Nephron (organoid): Measurements from ENCODE around the gene AKTIP.
"Not testable (repeated sequence)": the region's sequence is repeated elsewhere in the genome, so short reads cannot be mapped to it uniquely, and the experiment has no call there.

Source experiments
- H3K27ac Mint-ChIP-seq, 3 experiments: 2 replicates each; pipeline ENCODE4 v1.8.0; 2020; ENCODE audit warnings: mixed read lengths in 3 of 3, mild to moderate bottlenecking in 2 of 3, moderate library complexity in 1 of 3
- H3K27me3 Mint-ChIP-seq: 2 replicates; pipeline ENCODE4 v1.8.0; 2021; ENCODE audit warnings: low read depth, mild to moderate bottlenecking, moderate library complexity, mixed read lengths
- H3K36me3 Mint-ChIP-seq: 2 replicates; pipeline ENCODE4 v1.8.0; 2020; ENCODE audit warnings: low read depth, mixed read lengths
- H3K4me1 Mint-ChIP-seq: 2 replicates; pipeline ENCODE4 v1.8.0; 2020; ENCODE audit warnings: mixed read lengths
- H3K4me3 Mint-ChIP-seq, 3 experiments: 2 replicates each; pipeline ENCODE4 v1.8.0; 2020; ENCODE audit warnings: mild to moderate bottlenecking in 3 of 3, mixed read lengths in 3 of 3, moderate library complexity in 2 of 3
- H3K9me3 Mint-ChIP-seq: 2 replicates; pipeline ENCODE4 v1.8.0; 2020; ENCODE audit warnings: mixed read lengths
- TF ChIP-seq, protein P1 (sequence below), 3 experiments: fragments of 200-600 bp; sonication (generic); IDR thresholded peaks; one replicate each; pipeline ENCODE4 v1.5.0; 2021; ENCODE audit warnings: antibody characterized with exemption in 3 of 3; ENCODE audit not compliant: unreplicated experiment in 3 of 3

Gene AKTIP

DNA sequence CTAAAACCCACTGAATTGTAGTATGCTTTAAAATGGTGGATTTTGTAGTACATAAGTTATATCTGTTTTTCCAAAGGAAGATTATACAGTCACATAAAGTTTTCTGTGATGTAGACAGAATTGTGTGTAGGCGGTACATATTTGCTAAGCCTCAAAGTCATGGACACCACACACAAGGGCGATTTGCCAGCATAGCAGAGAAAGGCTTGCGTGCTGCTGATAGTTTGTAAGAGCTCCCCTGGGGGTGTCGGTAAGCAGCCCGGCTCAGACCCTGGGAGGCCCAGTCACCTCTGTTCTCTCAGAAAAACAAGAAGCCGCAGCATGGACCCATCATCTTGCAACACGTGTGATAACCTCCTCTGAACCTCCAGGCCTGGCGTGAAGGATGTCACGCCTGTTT is 38.3 kb upstream of the AKTIP start:
- no peak overlapping the region for H3K4me3 Mint-ChIP-seq
- TF ChIP-seq, protein P1, sequence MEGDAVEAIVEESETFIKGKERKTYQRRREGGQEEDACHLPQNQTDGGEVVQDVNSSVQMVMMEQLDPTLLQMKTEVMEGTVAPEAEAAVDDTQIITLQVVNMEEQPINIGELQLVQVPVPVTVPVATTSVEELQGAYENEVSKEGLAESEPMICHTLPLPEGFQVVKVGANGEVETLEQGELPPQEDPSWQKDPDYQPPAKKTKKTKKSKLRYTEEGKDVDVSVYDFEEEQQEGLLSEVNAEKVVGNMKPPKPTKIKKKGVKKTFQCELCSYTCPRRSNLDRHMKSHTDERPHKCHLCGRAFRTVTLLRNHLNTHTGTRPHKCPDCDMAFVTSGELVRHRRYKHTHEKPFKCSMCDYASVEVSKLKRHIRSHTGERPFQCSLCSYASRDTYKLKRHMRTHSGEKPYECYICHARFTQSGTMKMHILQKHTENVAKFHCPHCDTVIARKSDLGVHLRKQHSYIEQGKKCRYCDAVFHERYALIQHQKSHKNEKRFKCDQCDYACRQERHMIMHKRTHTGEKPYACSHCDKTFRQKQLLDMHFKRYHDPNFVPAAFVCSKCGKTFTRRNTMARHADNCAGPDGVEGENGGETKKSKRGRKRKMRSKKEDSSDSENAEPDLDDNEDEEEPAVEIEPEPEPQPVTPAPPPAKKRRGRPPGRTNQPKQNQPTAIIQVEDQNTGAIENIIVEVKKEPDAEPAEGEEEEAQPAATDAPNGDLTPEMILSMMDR (IDR thresholded peaks at IDR 0.05; ENCODE audit: unreplicated experiment in 3 of 3) = no peak
- H3K9me3 Mint-ChIP-seq = peaks cover 7% of the 10 kb centered on the region
- peaks cover 4% of the 10 kb centered on the region for H3K36me3 Mint-ChIP-seq
- peaks cover 10% of the 10 kb centered on the region for H3K27me3 Mint-ChIP-seq
- no peaks in the 10 kb centered on the region for H3K4me1 Mint-ChIP-seq
- H3K27ac Mint-ChIP-seq = no peak overlapping the region

DNA sequence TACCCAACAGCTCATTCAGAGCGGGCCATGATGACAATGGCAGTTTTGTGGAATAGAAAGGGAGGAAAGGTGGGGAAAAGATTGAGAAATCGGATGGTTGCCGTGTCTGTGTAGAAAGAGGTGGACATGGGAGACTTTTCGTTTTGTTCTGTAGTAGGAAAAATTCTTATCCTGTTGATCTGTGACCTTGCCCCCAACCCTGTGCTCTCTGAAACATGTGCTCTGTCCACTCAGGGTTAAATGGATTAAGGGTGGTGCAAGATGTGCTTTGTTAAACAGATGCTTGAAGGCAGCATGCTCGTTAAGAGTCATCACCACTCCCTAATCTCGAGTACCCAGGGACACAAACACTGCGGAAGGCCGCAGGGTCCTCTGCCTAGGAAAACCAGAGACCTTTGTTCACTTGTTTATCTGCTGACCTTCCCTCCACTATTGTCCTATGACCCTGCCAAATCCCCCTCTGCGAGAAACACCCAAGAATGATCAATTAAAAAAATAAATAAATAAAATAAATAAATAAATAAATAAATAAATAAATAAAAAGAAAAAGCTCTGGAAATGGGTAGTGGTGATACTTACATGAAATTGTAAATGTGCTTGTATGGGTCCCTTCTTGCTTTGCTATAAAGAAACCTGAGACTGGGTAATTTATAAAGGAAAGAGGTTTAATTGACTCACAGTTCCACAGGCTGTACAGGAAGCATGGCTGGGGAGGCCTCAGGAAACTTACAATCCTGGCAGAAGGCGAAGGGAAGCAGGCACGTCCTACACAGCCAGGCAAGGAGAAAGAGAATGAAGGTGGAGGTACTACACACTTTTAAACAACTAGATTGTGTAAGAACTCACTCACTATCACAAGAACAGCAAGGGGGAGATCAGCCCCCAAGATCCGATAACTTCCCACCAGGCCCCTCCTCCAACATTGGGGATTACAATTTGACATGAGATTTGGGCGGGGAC is 37.0 kb upstream of the AKTIP start:
- not testable (repeated sequence) for H3K27me3 Mint-ChIP-seq, H3K9me3 Mint-ChIP-seq, H3K27ac Mint-ChIP-seq, H3K4me1 Mint-ChIP-seq, H3K4me3 Mint-ChIP-seq, H3K36me3 Mint-ChIP-seq

DNA sequence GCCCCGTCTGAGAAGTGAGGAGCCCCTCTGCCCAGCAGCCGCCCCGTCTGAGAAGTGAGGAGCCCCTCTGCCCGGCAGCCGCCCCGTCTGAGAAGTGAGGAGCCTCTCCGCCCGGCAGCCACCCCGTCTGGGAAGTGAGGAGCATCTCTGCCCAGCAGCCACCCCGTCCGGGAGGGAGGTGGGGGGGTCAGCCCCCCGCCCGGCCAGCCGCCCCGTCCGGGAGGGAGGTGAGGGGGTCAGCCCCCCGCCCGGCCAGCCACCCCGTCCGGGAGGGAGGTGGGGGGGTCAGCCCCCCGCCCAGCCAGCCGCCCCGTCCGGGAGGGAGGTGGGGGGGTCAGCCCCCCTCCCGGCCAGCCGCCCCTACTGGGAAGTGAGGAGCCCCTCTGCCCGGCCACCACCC is 36.3 kb upstream of the AKTIP start:
- not testable (repeated sequence) for H3K27ac Mint-ChIP-seq, H3K36me3 Mint-ChIP-seq, H3K4me3 Mint-ChIP-seq, H3K9me3 Mint-ChIP-seq, H3K27me3 Mint-ChIP-seq, H3K4me1 Mint-ChIP-seq

DNA sequence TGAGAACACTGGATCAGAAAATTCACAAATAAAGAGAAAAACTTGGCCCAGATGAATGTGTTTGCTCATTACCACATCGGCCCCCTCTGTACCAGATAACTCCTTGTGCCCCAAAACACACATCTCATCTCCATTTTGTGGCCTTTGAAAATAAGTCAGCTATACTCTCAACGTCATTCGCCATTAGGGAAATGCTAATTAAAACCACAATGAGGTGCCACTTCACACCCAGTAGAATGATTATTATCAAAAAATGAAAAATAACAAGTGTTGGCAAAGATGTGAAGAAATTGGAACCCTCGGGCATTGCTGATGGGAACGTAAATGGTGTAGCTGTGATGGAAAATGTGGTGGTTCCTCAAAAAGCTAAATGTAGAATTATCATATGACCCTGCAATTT is 34.6 kb upstream of the AKTIP start:
- TF ChIP-seq, protein P1 (IDR thresholded peaks at IDR 0.05; ENCODE audit: unreplicated experiment in 3 of 3) = no peak
- H3K27me3 Mint-ChIP-seq = no peaks in the 10 kb centered on the region
- H3K9me3 Mint-ChIP-seq = peaks cover 7% of the 10 kb centered on the region
- peaks cover 4% of the 10 kb centered on the region for H3K36me3 Mint-ChIP-seq
- no peaks in the 10 kb centered on the region for H3K4me1 Mint-ChIP-seq
- no peak overlapping the region for H3K4me3 Mint-ChIP-seq
- no peak overlapping the region for H3K27ac Mint-ChIP-seq

DNA sequence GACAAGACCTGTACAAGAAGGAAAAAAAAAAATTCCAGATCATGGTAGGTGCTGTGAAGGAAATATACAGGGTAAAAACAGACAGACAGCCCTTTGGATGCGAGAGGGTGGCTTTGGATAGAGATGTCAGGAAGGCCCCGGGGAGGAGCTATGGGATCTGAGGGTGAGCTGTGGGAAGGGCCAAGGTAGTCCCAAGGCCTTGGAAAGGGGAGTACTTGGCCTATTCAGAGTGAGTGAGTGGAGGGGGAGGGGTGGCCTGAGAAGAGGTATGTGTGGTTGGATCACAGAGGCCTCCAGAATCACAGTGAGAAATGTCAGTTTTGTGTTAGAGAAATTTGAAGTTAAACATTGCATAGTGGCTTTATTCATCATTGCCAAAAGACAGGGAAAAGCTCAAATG is 31.2 kb upstream of the AKTIP start:
- Mint-ChIP-seq H3K4me3 (no peak overlapping the region), H3K27me3 (no peaks in the 10 kb centered on the region), H3K36me3 (peaks cover 4% of the 10 kb centered on the region), H3K27ac (no peak overlapping the region), H3K4me1 (peaks cover 14% of the 10 kb centered on the region), H3K9me3 (peaks cover 7% of the 10 kb centered on the region)
- TF ChIP-seq, protein P1 (IDR thresholded peaks at IDR 0.05; ENCODE audit: unreplicated experiment in 3 of 3) = no peak

DNA sequence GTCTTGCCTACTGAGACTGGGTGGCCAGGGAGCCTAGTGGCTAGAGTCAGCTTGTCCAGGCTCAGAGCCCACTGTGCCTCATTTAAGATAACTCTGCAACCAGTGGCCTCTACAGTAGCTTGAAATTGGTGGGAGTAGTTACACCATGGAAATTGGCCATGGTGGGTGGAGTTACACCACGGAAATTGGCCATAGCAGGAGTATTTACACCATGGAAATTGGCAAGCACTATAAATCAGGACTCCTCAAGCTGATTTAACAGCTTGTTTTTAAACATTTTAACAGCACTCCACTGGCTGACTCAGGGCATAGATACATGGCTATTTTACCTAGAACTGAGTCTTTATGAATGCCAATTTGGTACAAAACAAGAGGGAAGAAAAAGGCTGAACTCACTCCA is 27.7 kb upstream of the AKTIP start:
- H3K27ac Mint-ChIP-seq = peak overlapping the region in 1 of 3 experiments; percentile 42
- H3K9me3 Mint-ChIP-seq = no peaks in the 10 kb centered on the region
- H3K4me3 Mint-ChIP-seq = no peak overlapping the region
- no peaks in the 10 kb centered on the region for H3K27me3 Mint-ChIP-seq
- H3K4me1 Mint-ChIP-seq = peaks cover 16% of the 10 kb centered on the region
- no peaks in the 10 kb centered on the region for H3K36me3 Mint-ChIP-seq
- TF ChIP-seq, protein P1 (IDR thresholded peaks at IDR 0.05; ENCODE audit: unreplicated experiment in 3 of 3) = no peak

DNA sequence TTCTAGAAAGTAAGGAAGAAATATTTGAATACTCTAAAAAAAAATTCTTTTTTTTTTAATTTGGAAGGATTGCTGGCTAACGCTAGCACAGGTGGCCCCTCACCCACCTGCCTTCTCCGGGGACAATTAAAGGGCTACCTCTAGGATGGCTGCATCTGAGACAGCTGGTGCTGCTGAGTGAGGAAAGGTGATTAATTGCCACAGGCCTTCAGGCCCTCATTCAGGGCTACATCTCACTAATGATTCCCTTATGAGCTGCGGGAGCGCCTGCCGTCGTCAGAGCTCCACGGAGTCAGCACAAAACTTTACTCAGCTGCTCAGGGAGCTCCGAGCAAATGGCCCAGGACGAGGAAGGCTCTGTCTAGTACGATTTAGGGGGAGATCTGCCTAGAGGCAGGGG is 27.0 kb upstream of the AKTIP start:
- H3K36me3 Mint-ChIP-seq = no peaks in the 10 kb centered on the region
- TF ChIP-seq, protein P1 (IDR thresholded peaks at IDR 0.05; ENCODE audit: unreplicated experiment in 3 of 3) = no peak
- H3K4me1 Mint-ChIP-seq = peaks cover 16% of the 10 kb centered on the region
- H3K27me3 Mint-ChIP-seq = no peaks in the 10 kb centered on the region
- no peak overlapping the region for H3K4me3 Mint-ChIP-seq
- H3K9me3 Mint-ChIP-seq = no peaks in the 10 kb centered on the region
- H3K27ac Mint-ChIP-seq = peak overlapping the region; percentile 42 to 85 (median 78)
